HG02610 (cell line): ENCODE data around the gene PET100.
A peak's percentile ranks its signal among the peaks of the same experiment; 100 is the strongest.

Experiments
- ATAC-seq: cut with Tn5 transposase; IDR thresholded peaks from one replicate; pipeline ENCODE4 v1.9.1; 2021; ENCODE audit warnings: mild to moderate bottlenecking, moderate library complexity; ENCODE audit not compliant: unreplicated experiment

PET100 gene

DNA sequence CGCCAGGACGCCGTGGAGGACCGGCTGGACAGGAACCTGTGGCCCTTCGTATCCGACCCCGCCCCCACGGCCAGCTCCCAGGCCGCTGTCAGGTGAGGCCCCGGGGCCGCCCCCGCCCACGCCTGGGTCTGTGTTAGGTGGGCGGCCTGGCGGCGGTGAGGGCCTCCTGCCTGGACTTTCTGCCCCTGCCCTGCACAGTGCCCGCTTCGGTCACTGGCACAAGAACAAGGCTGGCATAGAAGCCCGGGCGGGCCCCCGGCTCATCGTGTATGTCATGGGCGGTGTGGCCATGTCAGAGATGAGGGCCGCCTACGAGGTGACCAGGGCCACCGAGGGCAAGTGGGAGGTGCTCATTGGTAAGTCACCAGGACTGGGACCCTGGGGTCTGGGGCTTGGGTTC, 17.6 kb downstream of the PET100 start:
- no peak for ATAC-seq

DNA sequence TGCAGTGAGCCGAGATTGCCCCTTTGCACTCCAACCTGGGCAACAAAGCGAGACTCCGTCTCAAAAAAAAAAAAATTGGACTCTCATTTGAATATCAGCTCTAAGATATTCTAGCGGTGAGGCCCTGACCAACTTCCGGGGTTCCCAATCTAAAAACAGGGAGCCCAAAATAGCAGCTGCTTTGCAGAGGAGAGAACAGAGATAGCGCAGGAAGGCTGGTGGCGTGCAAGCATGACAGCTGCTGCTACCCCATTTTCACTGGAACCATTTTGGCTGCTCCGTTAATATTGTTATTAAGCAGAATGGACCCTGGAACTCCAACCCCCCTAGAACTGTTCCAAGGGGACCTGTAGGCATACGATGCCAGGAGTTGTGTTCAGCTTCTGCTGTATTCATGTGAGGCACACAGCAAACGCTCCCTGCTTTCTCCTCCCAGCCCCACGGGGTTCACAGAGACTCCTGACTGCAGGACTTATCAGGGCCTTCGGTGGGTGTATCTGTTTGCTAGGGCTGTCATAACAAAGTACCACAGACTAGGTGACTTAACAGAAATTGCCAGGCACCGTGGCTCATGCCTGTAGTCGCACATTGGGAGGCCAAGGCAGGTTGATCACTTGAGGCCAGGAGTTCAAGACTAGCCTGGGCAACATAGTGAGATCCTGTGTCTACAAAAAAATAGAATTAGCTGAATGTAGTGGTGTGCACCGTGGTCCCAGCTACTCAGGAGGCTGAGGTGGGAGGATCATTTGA, 18.8 kb downstream of the PET100 start:
- ATAC-seq: no peak

DNA sequence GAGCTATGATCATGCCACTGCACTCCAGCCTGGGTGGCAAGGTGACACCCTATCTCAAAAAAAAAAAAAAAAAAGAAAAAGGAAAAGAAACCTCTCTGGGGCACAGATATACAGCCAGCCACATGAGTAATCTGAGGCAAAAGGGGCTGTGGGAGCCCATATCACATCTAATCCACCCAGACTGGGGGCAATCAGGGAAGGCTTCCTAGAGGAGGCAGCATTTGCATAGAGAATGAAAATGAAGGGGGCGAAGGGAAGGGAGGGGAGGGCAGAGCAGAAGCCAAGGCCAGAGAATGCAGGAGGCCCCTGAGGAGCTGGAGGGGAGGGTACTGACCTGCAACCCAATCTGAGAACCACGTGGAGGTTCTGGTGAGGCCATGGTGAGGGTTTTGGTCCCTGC, 20.6 kb downstream of the PET100 start:
- ATAC-seq: no peak

DNA sequence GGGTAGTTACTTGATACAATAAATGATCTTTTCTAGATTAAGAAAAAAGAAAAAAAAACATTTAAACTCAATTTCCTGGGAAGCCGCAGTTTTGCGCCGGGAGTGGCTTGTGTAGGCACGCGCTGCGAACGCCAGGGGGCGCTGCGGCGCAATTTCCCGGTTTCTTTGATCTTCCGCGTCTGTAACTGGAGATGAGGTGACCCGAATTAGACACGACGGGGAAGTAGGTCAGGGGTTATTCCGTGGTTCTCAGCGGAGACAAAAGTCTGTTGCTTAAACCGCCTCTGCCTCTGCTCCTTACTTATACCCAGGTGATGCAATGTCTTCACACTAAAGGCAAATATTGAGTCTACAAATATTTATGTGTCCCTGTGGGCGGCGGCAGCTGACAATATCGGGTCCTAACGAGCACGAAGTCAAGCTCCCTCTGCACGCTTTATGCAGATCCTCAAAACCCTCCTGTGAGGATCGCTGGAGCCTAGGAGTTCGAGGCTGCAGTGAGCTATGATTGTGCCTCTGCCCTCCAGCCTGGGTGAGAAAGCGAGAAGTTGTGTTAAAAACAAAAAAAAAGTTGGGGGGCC, 22.6 kb downstream of the PET100 start:
- ATAC-seq: no peak

GRCh38 chr19:7654401-7654800, 24.8 kb downstream of the PET100 start:
- no peak for ATAC-seq

DNA sequence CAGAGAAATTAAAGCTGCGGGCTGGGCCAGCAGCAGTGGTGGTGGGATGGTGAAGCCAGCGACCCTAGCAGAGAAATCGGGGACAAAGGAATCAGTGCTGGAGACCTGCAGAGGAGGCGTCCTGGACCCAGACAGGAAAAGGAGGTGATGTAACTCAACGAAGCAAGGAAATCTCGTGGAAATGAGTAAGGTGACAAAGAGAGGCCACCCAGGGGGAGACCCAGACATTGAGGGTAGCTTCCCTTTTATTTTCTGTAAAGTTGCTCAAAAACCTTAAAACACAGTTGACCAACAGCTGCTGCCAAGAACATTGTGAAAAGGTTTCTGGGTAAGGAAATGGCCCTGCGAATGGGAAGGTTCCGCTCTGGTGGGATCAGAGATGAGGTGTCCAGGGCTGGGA, 26.0 kb downstream of the PET100 start:
- ATAC-seq: no peak

GRCh38 chr19:7657131-7657751, 27.6 kb downstream of the PET100 start:
- ATAC-seq: no peak

DNA sequence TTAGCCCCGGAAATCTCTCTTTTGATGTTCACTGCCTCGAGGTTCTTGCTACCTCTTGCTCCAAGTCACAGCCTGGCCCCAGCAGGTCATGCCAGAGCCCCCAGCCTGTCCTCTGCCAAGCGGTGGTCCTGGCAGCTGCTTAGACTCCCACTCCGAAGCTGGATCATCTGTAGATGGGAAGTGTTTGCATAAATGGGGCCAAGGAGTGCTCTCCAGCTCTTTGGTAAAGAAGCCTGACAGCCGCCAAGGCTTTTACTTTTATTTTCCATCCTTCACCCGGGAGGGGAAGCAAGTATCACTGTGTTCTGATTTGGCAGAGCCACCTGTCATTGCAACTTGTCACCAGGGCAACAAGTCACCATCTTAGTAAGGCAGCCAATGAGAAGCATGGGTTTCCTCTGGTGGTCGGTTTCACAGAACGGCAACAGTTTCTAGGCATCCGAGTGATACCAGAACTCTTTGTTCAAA, 28.7 kb downstream of the PET100 start:
- peak; percentile 87 for ATAC-seq

DNA sequence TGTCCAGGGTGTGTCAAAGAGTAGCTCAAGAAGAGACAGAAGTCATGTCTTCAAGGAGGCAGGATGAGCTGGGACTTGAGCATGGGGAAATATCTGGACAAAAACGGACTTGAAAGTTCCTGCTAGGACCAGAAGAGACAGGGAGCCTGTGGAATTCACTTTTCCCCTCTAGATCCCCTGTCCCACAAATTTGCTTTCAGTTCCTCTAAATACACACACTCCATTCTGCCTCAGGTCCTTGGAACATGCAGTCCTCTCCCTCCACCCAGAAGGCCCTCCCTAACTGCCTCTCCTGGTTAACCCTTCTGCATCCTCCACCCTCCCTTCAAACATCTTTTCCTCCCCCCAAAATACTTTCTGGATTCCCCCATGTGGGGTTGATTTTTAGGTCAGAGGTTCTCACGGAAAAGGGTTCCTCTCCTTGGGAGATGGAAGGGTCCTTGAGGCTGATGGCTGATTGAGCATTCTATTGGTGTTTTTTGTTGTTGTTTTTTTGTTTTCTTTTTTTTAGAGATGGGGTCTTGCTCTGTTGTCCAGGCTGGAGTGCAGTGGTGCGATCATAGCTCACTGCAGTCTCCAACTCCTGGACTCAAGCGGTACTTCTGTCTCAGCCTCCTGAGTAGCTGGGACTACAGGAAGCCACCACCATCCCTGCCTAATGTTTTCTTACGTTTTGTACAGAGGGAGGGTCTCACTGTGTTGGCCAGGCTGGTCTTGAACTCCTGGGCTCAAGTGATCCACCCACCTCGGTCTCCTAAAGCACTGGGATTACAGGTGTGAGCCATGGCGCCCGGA, 32.3 kb downstream of the PET100 start:
- ATAC-seq: no peak

GRCh38 chr19:7662657-7663056, 33.1 kb downstream of the PET100 start:
- ATAC-seq: no peak

DNA sequence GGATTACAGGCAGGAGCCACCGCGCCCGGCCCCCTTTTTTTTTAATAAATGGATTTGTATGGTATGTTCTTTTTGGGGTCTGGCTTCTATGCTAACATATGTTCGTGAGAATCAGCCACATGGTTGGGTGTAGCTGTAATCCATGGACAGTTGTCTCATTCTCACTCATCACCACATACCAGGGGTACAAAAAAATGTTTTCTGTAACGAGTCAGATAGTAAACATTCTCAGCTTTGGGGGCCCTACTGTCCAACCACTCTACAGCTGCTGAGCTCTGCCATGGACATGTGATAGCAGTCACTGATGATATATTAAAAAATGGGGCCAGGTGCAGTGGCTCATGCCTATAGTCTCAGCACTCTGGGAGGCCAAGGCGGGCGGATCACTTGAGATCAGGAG, 34.1 kb downstream of the PET100 start:
- no peak for ATAC-seq

DNA sequence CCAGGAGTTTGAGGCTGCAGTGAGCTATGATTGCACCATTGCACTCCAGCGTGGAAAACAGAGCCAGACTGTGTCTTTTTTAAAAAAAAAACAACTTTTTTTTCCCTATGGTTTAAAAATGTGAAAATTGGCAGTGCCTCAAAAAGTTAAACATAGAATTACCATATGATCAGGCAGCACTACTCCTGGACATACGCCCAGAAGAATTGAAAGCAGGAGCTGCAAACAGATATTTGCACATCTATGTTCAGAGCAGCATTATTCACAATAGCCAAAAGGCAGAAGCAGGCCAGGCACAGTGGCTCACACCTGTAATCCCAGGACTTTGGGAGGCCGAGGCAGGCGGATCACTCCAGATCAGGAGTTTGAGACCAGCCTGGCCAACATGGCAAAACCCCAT, 35.5 kb downstream of the PET100 start:
- ATAC-seq: no peak

- ATAC-seq: no peak
Measured at GRCh38 chr19:7668842-7669241, 39.2 kb downstream of the PET100 start, which contains the start of gene RETN. Gene RETN, plus strand, starts transcription at chr19:7669049. Its CDS starts 278 bp downstream, at chr19:7669327.

- no peak for ATAC-seq
Measured at GRCh38 chr19:7669641-7670040, 40.0 kb downstream of the PET100 start.

- ATAC-seq: no peak
Measured at GRCh38 chr19:7670150-7670783, 40.7 kb downstream of the PET100 start.

DNA sequence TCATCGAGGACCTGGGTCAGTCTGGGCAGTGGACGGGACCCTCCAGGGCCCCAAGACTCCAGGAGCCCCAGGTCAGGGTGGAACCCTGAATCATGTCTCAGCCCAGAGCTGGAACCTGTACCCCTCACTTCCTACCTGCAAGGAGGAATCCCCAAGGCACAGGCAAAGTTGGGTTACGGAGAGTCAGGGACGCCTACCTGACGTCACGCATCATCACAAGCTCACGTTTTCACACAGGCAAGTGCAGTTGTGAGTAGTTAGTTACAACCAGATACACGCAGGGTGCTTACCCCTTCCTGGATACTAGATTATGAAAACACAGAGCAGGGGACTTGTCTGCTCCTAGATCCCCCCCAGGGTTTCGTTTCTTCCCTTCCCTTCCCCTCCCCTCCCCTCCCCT, 41.2 kb downstream of the PET100 start:
- ATAC-seq: no peak

DNA sequence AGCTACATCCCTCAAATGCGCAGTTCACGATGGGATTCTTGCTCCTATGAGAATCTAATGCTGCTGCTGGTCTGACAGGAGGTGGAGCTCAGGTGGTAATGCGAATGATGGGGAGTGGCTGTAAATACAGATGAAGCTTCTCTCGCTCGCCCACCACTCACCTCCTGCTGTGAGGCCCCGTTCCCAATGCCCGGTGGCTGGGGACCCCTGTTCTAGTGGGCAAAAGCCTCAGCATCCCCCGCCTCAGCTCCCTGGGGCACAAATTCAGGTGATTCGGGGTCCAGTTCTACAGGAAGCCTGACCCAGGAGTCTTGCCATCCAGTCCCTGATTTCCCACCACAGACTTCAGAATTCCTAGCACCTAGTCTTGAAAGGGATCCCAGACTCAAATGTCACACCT, 42.9 kb downstream of the PET100 start:
- no peak for ATAC-seq

- ATAC-seq: no peak
Measured at GRCh38 chr19:7674010-7675005, 44.7 kb downstream of the PET100 start.

GRCh38 chr19:7676376-7676775, 46.8 kb downstream of the PET100 start:
- no peak for ATAC-seq

DNA sequence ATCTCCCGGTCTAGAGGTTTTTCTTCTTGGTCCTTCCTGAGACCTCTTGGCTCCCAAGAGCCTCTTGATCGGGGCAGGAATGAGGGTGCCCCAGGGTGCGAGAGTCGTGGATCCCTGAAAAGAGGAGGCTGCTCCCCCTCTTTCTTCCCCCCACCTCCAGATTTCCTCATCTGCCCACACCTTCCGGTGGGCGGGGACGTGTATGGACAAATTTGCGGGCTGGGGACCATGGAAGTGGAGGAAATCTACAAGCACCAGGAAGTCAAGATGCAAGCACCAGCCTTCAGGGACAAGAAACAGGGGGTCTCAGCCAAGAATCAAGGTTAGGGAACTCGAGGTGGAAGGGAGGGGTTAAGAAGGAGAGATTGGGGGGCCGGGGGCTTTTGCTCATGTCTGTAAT, 47.3 kb downstream of the PET100 start, which contains the start of gene MCEMP1:
TSS of gene MCEMP1 (plus strand) at position 237 of the 400 bp plus-strand sequence. CDS start at position 268, 31 bp downstream.
- ATAC-seq: no peak
